HL-60 (cell line): ENCODE measurements around the gene GSTCD.

Source experiments
- POLR2AphosphoS5 ChIP-seq: IDR thresholded peaks from 2 replicates; pipeline ENCODE4 v1.6.1; 2012; ENCODE audit warnings: low read depth
- SPI1 ChIP-seq: IDR thresholded peaks from 2 replicates; pipeline ENCODE4 v1.6.1; 2012; ENCODE audit warnings: low read depth, mild to moderate bottlenecking, borderline replicate concordance
- TF ChIP-seq, protein P1 (sequence below): IDR thresholded peaks from one replicate; pipeline ENCODE4 v1.5.1; 2011; ENCODE audit warnings: low read length, control low read depth, inconsistent platforms; ENCODE audit not compliant: insufficient read depth
- TF ChIP-seq, protein P2 (sequence below): IDR thresholded peaks from 2 replicates; pipeline ENCODE4 v1.6.1; 2012; ENCODE audit warnings: low read depth; ENCODE audit not compliant: insufficient replicate concordance

DNA sequence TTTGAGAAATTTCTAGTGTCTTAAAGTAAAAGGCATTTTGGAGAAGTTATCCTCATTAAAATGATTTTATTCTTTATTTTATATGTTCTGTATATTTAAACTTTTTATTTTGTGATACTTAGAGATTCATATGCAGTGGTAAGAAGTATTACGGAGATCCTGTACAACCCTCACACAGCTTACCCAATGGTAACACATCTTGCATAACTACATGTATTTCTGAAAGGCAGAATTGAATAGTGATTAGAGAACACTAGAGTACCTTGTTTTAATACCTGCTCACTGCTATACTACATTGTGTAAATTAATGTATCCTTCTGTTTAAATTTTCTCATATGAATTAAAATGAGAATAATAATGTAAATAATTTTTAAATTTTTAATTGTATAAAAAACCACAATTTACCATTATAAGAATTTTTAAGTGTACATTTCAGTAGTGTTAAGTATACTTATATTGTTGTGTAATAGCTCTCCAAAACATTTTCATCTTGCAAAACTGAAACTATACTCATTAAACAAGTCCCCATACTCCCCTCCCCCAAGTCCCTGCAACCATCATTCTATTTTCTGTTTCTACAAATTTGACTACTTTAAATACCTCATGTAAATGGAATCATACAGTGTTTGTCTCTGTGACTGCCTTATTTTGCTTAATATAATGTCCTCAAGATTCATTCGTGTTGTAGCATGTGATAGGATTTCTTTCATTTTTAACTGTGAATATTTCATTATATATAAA is 45.5 kb upstream of the GSTCD start:
- TF ChIP-seq, protein P1, sequence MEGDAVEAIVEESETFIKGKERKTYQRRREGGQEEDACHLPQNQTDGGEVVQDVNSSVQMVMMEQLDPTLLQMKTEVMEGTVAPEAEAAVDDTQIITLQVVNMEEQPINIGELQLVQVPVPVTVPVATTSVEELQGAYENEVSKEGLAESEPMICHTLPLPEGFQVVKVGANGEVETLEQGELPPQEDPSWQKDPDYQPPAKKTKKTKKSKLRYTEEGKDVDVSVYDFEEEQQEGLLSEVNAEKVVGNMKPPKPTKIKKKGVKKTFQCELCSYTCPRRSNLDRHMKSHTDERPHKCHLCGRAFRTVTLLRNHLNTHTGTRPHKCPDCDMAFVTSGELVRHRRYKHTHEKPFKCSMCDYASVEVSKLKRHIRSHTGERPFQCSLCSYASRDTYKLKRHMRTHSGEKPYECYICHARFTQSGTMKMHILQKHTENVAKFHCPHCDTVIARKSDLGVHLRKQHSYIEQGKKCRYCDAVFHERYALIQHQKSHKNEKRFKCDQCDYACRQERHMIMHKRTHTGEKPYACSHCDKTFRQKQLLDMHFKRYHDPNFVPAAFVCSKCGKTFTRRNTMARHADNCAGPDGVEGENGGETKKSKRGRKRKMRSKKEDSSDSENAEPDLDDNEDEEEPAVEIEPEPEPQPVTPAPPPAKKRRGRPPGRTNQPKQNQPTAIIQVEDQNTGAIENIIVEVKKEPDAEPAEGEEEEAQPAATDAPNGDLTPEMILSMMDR: no peak
- TF ChIP-seq, protein P2, sequence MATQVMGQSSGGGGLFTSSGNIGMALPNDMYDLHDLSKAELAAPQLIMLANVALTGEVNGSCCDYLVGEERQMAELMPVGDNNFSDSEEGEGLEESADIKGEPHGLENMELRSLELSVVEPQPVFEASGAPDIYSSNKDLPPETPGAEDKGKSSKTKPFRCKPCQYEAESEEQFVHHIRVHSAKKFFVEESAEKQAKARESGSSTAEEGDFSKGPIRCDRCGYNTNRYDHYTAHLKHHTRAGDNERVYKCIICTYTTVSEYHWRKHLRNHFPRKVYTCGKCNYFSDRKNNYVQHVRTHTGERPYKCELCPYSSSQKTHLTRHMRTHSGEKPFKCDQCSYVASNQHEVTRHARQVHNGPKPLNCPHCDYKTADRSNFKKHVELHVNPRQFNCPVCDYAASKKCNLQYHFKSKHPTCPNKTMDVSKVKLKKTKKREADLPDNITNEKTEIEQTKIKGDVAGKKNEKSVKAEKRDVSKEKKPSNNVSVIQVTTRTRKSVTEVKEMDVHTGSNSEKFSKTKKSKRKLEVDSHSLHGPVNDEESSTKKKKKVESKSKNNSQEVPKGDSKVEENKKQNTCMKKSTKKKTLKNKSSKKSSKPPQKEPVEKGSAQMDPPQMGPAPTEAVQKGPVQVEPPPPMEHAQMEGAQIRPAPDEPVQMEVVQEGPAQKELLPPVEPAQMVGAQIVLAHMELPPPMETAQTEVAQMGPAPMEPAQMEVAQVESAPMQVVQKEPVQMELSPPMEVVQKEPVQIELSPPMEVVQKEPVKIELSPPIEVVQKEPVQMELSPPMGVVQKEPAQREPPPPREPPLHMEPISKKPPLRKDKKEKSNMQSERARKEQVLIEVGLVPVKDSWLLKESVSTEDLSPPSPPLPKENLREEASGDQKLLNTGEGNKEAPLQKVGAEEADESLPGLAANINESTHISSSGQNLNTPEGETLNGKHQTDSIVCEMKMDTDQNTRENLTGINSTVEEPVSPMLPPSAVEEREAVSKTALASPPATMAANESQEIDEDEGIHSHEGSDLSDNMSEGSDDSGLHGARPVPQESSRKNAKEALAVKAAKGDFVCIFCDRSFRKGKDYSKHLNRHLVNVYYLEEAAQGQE: no peak
- TF ChIP-seq SPI1 (no peak), POLR2AphosphoS5 (no peak)
